Tongue (tissue), 2 donors: ENCODE results near the gene LRRK1. TPM values are rescaled to one million over a fixed set of nuclear protein-coding genes. Genes with fewer than 3 reads are reported as not detected.

ENCODE experiments used
- DNase-seq: peaks from one replicate; pipeline ENCODE4 v3.0.0-alpha.2; 2015
- total RNA-seq: library from RNA; depleted of rRNA; stranded (reverse); fragments of >200 nt; gene quantifications from one replicate; pipeline ENCODE4 v1.2.3, GENCODE V29; 2014

Gene LRRK1
- total RNA-seq, 1 donor from 2014 or later: 14.2 TPM

DNA sequence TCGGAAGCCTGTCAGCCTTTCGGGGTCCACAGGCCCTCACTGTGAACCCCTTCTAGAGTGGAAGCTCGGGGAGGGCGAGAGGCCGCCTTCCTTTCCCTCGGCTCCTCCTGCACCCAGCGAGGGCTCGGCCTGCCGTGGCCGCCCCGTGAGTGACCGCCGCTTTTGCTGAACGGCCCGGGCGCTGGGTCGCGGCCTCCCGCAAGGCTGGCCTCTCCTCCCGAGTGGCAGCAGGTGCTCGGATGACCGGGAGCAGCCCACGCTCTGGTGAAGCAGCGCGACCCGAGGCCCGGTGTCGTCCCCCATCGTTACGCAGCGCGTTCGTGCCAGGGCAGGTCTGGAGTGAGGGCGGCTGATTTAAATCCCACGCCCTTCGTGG is 53.8 kb downstream of the LRRK1 start:
- no peak for DNase-seq

DNA sequence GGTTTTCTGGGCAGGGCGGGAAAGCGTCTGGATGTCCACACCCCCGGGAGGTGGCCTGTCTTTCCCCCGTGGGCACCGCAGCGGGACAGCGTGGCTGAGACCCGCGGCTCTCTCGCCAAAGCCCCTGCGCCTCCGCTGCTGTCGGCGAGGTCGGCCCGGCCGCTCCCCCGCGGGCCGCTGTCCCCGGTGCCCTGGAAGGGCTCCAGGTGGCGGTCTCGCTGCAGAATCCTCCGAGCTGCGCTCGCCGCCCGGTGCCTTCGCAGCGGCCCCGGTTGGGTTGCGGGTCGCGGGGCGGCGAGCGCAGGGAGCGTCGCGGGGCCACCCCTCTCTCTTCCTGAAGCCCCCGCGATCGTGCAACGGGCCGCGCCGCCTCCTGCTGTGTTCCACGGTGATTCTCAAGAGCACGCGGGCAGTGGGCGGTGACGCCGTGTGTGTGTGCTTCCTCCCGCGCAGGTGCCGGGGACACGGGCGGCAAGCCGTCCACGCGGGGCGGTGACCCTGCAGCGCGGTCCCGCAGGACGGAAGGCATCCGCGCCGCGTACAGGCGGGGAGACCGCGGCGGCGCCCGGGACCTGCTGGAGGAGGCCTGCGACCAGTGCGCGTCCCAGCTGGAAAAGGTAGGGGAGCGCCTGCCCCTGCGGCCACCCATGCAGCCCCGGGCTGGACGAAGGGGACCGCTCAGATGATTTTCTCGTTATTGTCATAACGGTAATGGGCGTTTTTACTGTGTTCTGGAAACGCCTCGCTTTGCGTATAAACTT is 54.4 kb downstream of the LRRK1 start:
- DNase-seq: peak; percentile 22

DNA sequence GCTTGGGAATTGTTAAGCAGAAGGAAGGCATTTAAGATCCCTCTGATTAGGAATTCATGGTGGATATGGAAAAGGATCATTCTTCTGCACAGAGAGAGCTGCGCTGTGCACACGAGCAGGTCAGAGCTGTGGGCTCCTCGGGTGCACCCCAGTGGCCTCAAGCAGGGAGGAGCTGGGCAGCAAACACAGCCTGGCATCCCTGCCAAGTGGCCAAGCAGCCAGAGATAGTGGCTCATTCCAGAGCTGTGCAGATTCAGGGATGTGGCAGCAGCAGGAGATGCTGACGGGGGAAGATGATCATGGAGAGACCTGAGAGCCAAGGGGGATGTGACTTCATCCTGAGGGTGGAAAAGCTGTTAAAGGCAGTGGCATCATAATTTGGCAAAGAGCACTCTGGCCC is 55.9 kb downstream of the LRRK1 start:
- DNase-seq: no peak

DNA sequence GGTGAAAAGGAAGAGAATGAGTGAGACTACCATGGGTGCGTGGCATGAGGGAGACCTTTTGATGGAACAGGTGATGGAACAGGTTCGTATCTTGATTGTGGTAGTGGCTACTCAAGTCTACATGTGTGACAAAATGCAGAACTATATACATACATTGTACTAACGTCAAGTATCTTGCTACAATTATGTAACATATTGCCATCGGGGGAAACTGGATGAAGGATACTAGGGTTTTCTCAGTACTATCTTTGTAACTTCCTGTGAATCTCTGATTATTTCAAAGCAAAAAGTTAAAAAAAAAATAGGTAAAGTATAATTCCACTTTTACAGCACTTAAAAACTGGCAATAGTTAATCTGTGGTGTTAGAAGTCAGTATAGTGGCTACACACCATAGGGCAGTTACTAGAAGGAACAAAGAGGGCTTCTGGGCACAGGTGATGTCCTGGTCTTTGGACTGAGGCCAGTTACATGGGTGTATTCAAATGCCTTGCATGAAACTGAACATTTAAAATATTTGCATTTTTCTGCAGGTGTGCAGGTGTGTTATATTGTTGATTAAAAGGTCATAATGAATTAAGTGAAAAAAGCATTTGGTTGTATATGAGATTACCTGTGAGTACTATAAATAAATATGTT is 61.4 kb downstream of the LRRK1 start:
- no peak for DNase-seq

DNA sequence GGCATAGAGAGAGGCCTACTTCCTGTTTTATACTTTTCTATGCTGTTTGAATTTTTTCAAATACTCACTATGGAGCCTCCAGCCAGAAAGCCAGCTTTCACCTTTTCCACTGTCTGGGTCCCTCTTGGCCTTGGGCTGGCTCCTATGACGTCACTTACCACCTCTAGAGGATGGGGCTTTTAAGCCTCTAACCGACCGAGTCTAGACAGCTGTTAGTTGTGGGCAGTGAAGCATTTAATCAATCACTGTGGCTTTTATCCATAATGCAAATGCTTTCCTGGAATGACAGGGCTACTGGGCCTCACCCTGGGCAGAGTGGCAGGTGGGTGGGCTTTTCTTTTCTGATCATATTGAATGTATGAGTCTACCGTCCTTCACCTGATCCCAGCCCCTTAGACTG is 61.9 kb downstream of the LRRK1 start:
- no peak for DNase-seq

DNA sequence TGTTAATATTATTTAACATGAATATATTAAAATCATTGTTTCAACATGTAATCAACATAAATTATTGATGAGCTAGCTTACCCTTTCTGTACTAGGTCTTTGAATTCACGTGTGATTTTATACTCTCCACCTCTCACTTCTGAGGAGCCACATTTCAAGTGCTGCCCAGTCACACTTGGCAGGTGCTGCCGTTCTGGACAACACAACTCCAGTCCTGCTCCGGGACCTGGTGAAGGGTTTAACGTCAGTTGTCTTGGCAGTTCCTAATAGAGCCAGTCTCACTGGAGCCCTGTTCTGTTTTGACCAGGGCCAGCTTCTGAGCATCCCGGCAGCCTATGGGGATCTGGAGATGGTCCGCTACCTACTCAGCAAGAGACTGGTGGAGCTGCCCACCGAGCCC is 64.1 kb downstream of the LRRK1 start:
- DNase-seq: no peak

DNA sequence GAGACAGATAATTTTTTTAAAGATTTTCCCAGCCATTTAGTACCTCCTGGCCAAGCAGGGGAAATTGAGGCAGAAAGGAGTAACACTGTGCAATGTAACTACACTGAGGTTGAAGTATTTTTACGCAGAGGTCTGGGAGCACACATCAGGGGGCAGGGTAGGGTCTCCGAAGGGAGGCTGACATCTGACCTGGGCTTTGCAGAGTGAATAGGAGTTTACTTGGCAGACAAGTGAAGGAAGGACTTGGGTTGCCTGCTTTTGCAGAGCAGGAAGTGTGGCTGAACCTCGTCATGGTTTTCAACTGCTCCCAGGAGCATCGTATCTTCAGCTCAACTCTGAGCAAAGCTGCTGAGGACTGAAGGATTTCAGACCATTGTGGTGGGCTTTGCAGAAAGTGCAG is 66.2 kb downstream of the LRRK1 start:
- no peak for DNase-seq

DNA sequence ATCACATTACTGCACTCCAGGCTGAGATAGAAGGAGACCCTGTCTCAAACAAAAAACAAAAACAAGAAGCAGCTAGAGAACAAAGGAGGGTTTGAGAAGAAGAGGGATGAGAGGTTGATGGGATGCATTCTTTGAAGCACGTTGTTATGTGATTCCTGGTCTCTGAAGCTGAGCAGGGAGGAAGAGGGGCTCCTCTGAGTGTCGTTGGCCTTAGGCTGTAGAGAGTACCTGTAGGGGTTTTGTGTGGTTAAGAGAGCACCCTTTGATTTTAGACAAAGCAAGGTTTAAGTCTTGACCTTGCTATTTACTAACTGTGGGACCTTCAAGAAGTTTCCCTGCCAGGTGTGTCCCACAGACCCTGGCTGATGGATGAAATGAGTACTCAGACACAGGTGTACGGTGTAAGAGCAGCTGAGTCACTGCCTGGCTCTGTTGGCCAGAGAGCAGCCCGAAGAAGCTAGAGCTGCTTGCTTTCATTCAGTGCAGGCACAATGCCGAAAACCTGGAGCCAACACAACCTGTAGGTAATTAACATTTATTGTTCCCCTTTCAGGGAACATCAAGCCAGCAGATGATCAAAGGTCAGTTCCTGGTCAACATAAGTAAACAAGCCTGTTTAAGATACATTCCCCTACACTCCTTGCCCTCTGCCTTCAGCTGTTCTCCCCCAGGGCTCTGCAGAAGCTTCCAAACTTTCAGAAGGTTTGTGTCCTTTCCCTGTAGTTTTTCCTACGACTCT is 67.2 kb downstream of the LRRK1 start:
- DNase-seq: peak; percentile 61

DNA sequence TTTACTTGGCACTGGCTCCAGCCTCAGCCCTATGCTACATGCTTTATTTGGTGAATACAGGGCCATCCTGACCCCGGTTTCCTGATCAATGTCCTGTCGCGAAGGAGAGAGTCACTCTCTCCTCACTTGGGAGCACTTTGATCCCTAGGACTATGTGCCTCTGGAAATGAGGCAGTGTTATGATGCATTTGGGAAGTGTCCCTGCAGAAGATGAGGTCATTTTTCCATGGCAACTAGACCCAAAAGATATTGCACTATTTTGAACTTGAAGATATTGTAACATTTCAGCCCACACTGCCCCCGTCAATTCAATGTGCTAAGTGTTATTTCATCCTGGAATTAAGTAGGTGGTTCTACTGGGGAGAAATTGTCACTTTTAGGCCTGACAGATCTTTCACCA is 68.0 kb downstream of the LRRK1 start:
- DNase-seq: peak; percentile 15

DNA sequence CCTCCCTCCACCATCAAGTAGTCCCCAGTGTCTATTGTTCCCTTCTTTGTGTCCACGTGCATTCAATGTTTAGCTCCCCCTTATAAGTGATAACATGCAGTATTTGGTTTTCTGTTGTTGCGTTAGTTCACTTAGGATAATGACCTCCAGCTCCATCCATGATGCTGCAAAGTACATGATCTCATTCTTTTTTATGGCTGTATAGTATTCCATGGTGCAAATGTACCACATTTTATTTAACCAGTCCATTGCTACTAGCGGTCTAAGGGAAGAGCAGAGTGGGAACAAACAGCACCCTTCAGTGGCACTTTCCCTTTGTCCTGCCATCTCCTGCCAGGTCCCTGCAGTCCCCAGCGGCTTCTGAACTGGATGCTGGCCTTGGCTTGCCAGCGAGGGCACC is 69.1 kb downstream of the LRRK1 start:
- DNase-seq: no peak

DNA sequence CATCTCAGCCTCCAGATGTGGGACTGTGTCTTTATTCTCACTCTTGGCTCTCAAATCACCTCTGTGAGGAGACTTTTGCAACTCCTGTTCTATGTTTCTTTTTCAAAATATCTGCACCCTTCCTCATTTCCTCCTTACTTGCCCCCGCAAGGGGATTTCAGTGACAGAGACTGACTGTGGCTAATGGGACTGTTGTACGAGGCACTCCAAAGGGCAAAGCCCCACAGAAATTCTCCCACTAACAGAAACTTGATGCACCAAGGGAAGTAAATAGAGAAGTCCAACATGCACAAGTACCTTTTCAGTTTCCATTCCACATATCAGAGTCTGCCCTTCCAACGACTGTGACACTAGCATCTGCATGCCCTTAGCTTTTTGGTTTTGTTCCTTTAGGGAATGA is 69.7 kb downstream of the LRRK1 start:
- no peak for DNase-seq

DNA sequence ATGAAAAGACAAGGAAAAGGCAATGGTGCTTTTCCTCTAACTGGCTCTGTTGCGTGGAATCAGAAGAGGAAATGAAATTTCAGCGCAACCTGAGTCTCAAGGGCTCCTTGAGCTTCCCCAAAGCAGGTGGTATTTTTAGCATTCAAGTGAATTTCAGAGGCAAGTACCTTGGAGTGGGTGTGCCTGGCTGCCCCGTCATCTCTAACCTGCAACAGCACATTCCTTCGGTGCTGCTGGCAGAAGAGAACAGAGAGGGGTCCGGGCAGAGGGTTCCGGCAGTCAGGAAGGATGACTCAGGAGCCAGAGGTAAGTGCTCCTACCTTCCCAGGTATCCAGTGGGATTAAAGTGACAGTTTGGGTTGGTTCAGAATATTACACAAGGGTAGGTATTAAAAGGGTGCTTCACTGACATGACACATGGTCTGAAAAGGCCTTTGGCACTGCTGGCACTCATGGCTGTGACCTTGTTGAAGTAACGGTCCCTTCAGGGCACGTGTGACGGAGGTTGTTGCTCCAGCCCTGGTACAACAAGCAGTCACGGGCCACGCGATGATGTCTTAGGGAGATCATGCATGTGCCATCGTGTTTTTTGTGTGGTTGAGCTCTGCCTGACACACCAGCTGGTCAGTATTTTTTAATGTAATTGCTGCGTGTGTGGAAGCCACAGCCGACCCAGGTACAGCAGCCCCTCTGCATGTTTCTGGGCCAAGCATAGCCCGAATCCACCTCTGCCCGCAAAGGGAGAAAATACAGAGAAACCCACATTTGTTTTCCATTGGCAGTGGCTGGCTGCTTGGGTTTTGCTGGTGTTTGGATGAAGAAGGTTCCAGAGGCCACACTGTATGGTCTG is 75.7 kb downstream of the LRRK1 start:
- no peak for DNase-seq

DNA sequence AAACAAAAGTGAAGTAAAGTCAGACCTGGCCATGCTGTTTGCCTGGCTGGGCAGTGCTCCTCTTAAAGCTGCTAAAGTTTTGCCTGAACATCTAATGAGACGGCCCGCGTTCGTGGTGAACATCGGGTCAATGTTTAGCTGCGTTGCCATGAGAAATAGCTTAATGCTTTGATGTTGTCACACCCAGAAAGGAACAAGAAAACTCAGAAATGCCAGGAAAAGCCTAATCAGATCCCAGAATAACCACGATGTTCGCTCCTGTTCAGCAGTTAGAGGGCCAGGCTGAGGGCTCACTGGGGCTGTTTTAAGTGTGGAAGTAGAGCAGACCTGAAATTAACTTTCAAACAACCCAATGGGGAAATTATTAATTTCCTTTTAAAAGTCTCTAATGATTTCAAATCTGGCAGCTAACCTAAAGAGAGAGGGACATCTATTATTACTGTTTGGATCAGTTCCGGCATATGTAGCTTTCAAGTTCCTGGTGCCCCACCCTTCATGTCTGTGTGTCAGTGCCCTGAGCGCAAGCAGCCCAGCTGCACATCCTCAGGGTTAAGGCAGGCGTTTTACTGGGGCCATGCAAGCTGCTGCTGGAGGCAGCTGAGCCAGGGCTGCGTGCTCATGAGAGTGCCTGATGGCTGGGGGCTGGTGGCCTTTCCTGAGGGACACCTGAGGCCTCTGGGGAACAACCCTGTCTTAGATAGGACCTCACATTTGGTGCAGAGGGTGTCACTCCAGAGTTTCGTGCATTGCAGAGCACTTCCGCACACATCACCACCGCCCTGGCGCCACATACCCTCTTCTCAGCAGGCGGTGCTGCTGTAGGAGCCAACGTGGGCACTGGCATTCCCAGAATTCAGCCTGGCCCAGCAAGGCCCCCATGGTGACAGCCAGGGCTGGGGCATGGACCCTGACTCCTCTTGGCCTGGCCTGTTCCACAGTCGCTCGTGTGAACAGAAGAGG is 76.6 kb downstream of the LRRK1 start:
- no peak for DNase-seq

DNA sequence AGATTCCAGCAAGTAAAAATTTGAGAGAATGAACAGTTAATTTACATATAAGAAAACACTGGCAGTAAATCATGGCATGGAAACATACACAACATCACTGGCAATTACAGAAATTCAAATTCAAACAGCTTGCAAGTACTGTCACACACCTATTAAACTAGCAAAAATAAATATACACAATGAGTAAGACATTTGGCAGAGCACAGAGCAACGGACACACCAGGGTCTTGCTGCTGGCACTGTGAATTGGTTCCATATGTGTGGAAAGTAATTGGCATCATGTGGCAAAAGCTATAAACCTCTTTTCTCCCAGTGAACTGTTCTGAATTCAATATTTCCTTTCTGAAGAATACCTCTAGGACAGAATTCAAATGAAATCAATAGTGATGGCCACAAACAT is 78.3 kb downstream of the LRRK1 start:
- DNase-seq: no peak

DNA sequence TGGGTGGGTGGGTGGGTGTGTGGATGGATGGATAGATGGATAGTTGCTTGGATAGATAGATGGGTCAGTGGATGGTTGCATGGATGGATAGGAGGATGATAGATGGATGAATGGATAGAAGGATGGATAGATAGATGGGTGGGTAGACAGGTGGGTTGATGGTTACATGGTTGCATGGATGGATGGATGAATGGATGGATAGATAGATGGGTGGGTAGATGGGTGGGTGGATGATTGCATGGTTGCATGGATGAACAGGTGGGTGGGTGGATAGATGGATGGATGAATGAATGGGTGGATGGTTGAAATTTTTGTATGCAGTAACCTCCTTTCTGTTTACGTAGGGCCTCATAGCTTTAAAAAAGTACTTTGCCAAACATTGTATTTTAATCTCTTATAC is 79.5 kb downstream of the LRRK1 start:
- DNase-seq: no peak

DNA sequence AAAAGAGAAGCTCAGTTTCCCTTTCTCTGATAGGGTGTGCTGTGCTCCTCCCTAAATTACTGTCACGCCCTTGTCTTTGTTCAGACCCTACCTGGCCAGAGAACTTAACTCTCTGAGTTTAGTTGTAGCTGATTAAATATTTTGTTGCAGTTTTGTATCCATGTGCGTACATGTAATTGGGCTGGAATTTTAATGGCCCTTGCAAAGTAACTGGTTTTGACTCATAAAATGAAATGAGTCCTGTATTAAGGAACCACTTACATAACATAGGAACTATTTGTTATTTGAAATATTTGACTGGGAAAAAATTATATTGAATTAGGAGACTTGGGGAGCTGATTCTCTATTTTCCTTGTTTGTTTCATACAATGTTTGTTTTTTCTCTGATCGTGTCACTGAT is 80.2 kb downstream of the LRRK1 start:
- DNase-seq: no peak

DNA sequence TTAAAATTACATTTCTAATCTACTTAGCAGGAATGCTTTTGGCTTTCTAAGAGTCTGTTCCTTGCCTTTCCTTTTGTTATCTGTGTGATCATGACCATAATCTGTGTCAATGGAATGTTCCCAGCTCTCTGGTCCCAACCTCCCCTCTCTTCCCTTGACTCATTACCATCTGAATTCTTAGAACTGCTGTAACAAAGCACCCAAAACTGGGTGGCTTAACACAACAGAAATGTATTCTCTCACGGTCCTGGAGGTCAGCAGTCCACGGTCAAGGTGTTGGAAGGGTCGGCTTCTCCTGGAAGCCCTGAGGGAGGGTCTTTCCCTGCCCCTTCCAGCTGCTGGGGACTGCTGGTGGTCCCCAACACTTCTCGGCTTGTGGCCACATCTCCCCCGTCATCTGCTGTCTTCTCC is 81.1 kb downstream of the LRRK1 start:
- DNase-seq: no peak

DNA sequence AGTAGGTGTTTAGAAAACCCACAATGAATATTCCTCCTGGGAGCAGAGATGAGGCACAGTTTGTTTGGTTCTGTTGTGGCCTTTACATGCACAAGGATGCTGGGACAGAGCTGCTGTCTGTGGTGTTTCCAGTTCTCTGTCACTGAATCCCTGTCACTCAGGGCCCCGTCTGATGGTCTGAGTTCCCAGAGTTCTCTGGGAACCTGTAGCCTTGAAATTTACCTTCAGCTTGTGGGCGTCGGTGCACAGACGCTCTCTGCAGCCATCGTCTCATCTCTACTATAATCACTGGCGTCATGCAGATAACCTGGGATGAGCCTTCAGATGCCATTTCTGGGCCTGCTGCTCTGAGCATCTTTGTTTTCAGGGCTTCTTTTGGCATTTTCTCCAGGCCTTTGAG is 81.9 kb downstream of the LRRK1 start:
- no peak for DNase-seq

DNA sequence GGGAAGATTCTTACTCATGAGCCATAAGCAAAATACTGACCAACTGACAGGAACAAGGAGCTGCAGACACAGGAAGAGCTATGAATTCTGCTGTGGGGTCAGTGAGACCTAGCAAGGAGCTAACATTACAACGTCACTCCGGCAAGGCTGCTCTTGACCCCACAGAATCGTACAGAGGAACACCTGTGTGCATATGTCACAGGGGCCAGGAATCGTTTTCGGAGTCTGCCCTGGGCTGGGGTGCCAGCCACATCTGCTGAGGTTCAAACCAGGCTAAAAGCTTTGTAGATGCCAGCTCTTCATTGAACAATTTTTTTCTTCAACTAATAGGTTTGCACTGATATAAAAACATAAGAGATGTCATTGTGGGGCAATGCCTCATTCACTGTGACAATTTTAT is 82.6 kb downstream of the LRRK1 start:
- no peak for DNase-seq

DNA sequence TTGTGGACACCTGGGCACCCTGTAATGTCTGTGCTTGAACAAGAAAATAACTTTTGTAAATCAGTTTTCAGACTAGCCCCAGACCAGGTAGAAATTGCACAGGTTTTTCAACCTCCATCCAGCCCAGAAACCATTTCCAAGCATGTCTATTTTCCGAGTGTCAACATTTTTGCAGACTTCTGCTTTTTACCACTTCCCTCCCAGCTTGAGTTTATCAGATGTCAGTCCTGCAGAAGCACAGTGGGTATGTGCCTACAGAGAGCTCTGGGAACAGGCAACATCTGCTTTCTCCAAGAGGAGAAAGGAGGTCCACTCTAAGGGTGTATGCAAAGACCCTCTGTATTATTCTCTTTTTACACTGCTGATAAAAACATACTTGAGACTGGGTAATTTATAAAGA is 83.9 kb downstream of the LRRK1 start:
- DNase-seq: no peak

DNA sequence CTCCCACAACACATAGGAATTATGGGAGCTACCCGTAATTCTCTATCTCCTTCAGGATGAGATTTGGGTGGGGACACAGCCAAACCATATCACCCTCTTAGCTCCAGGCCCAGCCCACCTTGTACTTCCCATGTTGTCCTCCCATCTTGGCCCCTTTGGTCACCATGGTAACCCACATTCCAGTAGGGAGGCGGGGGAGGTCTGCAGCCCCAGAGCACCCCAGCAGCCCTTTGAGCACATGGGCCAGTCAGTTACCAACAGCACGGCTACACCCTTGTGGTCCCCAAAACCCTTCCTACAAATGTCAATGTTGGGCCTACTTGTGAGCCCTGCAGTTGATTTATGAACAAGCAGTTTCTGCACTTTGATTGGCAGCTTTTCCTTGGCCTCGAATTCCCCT is 84.5 kb downstream of the LRRK1 start:
- DNase-seq: no peak

DNA sequence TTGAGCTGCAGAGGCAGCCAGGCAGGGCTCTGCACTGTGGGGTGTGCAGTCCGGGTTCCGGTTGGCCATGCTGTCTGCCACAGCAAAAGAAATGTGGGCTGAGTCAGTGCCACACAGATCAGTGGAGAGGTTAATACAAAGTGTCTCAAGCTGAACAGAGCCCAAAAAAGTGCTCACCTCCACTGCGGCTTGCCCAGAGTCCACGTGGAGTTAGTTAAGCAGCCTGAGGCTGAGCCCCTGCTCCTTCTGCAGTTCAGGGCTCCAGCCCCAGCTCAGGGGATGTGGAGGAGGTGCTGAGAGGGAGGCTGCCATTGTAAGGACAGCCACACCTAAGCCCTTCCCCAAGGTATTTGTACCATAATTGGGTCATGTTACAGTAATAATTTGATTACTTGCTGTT is 85.3 kb downstream of the LRRK1 start:
- DNase-seq: no peak
